HAP-1 (cell line): ENCODE results near the gene PHACTR1.

ENCODE experiments used
- DNase-seq, 2 experiments: peaks; one replicate each; pipeline ENCODE4 v3.0.0-alpha.2; 2016 to 2020; ENCODE audit warnings: low spot score in 2 of 2
- H3K27me3 ChIP-seq: fragments of 250-450 bp; sonication (Bioruptor Pico); 2 replicates; pipeline ENCODE4 v1.5.1; 2020; ENCODE audit warnings: low read depth, mild to moderate bottlenecking, moderate library complexity
- H3K36me3 ChIP-seq: fragments of 250-450 bp; sonication (Bioruptor Pico); replicated peaks from 2 replicates; pipeline ENCODE4 v1.5.1; 2020; ENCODE audit warnings: mild to moderate bottlenecking
- H3K4me1 ChIP-seq: fragments of 250-450 bp; sonication (Bioruptor Pico); 2 replicates; pipeline ENCODE4 v1.5.1; 2020; ENCODE audit warnings: mild to moderate bottlenecking
- H3K4me3 ChIP-seq: fragments of 250-450 bp; sonication (Bioruptor Pico); 2 replicates; pipeline ENCODE4 v1.5.1; 2020; ENCODE audit warnings: mild to moderate bottlenecking, moderate library complexity
- H3K9me3 ChIP-seq: fragments of 250-450 bp; sonication (Bioruptor Pico); 2 replicates; pipeline ENCODE4 v1.5.1; 2020; ENCODE audit warnings: mild to moderate bottlenecking, moderate library complexity
- in situ Hi-C: fragments of 300-500 bp; cut with MboI; formaldehyde crosslinking; loops from 3 replicates; pipeline ENCODE4 v1.14.3; 2020; ENCODE audit warnings: low sequenced_read_pairs, inconsistent platforms, mixed read lengths

The PHACTR1 gene

DNA sequence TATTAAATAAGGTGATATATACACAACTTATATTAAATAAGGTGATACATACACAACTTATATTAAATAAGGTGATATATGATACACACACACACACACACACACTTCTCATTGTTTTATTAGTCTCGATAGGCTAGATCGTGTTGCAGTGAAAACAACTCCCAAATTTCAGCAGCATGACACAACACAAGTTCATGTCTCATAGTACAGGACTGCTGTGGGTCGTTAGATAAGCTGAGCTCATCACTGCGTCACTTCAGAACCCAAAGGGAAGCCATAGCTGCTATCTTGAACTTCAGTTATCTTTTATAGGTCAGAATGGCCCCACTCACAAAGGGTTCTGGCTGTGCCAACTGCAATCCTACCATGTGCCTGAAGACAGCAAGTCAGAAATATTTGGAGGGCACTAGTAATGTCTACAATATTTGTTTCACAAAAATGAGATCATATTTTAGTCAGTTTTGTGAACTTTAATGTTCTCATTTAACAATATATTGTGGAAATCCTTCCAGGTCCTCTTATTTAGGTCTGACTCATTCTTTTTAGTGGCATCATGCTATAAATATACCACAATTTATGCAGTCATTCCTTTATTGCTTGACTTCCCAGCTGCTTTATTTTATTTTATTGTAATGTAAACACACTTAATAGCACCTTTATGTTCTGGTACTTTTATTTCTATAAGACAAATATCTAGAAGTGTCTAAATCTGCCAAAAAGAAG is 290.2 kb downstream of the PHACTR1 start:
- in situ Hi-C loops, result no loop called here
- Histone ChIP-seq H3K9me3 (no peaks in the 10 kb centered on the region), H3K4me3 (no peak overlapping the region), H3K36me3 (no peaks in the 10 kb centered on the region), H3K4me1 (no peaks in the 10 kb centered on the region), H3K27me3 (no peaks in the 10 kb centered on the region)
- DNase-seq, result no peak

DNA sequence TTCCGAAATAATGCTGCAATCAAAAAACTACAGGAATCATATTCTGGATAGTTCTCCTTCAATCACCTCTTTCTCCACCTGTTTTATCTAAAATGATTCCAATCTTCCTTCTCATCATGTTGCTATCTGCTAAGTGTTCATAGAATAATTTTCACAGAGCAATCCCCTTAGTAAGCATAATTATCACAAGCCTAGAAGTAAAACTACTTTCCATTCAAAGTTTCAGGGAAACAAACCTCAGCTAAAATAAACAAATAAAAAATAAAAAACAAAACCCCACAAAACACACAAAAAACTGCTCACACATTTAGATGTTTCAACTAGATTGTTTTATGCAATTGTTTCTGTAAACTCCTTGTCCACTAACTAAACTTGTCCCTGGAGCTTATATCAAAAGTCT is 291.2 kb downstream of the PHACTR1 start:
- Histone ChIP-seq H3K36me3 (no peaks in the 10 kb centered on the region), H3K4me3 (no peak overlapping the region), H3K9me3 (no peaks in the 10 kb centered on the region), H3K4me1 (no peaks in the 10 kb centered on the region), H3K27me3 (no peaks in the 10 kb centered on the region)
- DNase-seq, result no peak
- in situ Hi-C loops, result no loop called here

DNA sequence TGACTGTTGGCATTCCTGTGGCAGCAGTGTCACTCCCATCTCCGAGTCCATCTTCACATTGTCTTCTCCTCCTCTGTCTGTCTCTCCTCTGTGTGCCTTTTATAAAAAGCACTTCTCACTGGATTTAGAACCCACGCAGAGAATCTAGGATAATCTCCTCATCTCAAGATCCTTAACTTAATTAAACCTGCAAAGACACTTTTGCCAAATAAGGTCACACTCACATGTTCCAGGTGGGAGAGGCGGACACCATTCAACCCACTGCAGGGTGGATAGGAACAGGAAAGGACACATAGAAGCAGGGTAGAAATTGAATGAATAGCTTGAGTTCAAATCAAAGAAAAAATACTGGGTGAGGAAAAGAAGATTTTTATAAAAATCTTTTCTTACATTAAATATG is 292.5 kb downstream of the PHACTR1 start:
- H3K27me3 ChIP-seq, result no peaks in the 10 kb centered on the region
- no peak for DNase-seq
- H3K4me3 ChIP-seq, result no peak overlapping the region
- no peaks in the 10 kb centered on the region for H3K36me3 ChIP-seq
- H3K4me1 ChIP-seq, result no peaks in the 10 kb centered on the region
- no peaks in the 10 kb centered on the region for H3K9me3 ChIP-seq
- in situ Hi-C loops, result no loop called here

DNA sequence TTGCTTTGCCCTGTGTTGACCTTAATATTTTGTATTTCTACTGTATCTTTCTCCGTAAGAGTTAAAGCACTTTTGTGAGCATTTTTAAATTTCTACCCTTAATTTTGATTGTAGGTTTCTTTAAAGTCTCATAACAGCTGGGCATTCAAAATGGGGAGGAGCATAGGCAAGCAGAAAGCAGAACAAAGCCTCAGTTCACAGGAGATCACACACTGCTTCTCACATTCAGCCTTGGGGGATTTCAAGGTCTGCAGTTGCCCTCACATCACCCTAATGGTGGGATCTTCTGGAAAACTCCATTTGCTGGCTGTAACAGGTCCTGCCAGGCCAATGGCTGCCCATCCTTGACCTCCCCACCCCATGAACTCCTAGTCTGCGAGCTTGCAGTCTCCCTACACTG is 292.9 kb downstream of the PHACTR1 start:
- Histone ChIP-seq H3K36me3 (no peaks in the 10 kb centered on the region), H3K4me1 (no peaks in the 10 kb centered on the region), H3K27me3 (no peaks in the 10 kb centered on the region), H3K4me3 (no peak overlapping the region), H3K9me3 (no peaks in the 10 kb centered on the region)
- DNase-seq, result no peak
- in situ Hi-C loops, result no loop called here

DNA sequence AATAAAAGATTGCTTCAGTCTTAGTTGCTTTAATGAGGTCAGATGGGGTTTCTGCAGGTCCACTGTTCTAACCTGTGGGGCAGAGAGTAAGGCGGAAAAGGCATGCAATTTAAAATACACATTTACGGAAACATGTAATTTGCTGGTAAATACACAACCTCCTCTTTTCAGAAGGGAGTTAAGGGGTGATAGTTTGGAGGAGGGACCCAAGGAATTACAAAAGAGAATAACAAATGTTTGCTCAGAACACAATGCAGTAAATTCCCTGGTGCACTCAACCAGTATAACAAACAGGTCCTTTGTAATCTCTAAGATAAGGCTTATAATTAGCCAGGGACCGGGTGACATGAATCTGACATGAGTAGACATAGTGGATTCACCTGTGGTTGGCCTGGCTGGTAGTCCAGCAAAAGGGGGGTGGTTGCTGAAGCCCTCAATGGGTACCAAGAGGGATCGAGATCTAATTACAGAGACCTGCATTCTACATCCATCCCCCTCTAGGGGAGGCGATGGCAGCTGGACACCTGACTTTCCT is 295.1 kb downstream of the PHACTR1 start:
- in situ Hi-C loops, result no loop called here
- Histone ChIP-seq H3K4me1 (no peaks in the 10 kb centered on the region), H3K27me3 (no peaks in the 10 kb centered on the region), H3K9me3 (no peaks in the 10 kb centered on the region), H3K36me3 (no peaks in the 10 kb centered on the region), H3K4me3 (no peak overlapping the region)
- DNase-seq, result no peak

DNA sequence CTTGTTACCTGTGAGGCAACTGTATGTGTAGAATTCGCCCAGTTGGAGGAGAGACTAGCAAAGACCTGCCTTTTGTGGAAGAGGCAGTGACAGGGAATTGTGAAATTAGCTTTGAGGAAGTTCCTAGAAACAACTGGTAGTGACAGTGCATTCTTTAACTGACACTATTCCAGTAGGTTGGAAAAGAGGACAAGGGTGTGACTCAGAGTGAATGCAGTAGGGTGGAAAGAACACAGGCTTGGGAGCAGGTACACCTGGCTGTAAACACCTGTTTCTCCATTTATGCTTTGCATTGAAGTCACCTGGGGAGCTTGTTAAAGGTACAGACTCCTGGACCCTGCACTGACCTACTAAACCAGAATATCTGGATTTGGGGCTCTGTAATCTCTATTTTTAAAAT is 295.7 kb downstream of the PHACTR1 start:
- H3K27me3 ChIP-seq, result no peaks in the 10 kb centered on the region
- no peak overlapping the region for H3K4me3 ChIP-seq
- in situ Hi-C loops, result no loop called here
- H3K36me3 ChIP-seq, result no peaks in the 10 kb centered on the region
- no peak for DNase-seq
- no peaks in the 10 kb centered on the region for H3K9me3 ChIP-seq
- no peaks in the 10 kb centered on the region for H3K4me1 ChIP-seq

DNA sequence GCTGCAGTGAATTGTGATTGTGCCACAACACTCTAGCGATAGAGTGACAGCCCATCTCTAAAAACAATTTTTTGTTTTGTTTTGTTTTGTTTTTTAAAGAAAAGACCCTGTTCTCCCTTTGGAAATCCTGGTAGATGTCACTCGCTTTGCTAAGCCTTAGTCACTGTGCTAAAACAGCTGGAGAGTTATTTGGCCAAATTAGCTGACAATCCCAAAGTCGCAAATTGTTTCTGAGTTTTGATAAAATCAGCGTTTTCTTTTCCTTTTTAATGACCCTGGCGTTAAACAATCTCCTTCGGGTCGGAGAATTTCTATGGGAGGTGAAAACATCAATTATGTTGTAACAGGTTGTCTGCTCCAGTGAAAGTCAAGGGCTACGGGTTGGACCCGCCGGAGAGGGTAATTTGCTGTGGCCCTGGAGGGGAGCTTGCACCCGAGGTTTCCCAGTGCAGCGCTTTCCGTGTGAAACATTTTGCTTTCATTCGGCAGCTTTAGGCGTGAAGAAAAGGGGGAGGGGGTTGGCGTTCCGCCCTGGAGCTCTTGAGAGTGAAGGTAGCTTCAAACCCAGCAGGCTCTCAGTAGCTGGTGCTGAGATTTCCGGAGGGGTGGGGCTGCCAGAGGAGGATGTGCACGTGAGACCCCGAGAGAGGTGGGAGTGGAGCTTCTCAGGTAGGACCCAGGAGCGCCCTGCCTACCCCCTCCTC is 296.6 kb downstream of the PHACTR1 start:
- in situ Hi-C loops, result no loop called here
- Histone ChIP-seq H3K4me1 (no peaks in the 10 kb centered on the region), H3K4me3 (no peak overlapping the region), H3K36me3 (no peaks in the 10 kb centered on the region), H3K9me3 (no peaks in the 10 kb centered on the region), H3K27me3 (no peaks in the 10 kb centered on the region)
- DNase-seq, result no peak

DNA sequence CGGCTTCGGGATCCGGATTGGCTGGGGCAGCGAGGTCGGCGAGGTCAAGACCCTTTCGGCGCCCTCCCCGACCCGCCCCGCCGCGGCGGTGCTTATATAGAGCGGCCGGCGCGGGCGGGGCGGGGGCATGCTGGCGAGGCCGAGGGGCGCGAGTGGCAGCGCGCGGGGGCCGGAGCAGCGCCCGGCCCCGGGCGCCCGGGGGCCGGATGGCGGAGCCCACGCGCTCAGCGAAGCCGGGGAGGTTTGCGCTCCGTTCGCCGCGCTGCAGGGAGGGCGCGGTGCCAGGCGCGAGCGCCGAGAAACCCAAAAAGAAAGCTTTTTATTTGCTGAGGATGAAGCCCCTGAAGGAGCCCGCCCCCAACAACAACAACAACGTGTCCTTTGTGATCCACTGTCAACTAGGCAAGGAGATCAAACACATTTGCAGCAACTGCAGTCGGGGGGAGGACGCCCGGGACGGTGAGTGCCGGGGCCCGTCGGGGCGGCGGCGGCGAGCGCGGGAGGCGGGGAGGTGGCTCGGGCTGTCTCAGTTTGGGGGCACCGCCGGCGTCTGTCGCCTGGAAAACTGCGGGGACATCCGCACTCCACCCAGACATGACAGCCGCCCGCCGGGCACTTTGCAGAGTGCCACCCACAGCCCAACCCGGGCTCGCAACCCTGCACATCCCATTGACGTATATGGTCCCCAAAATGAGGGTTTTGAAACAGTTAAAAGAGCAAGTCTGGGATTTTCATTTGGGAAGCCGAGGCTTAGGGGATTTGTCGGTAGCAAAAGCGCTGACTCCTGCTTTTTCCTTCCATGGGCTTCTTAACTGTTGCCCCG is 297.3 kb downstream of the PHACTR1 start:
- H3K4me1 ChIP-seq, result no peaks in the 10 kb centered on the region
- no peaks in the 10 kb centered on the region for H3K36me3 ChIP-seq
- no peak for DNase-seq
- in situ Hi-C loops, result no loop called here
- no peaks in the 10 kb centered on the region for H3K27me3 ChIP-seq
- H3K4me3 ChIP-seq, result no peak overlapping the region
- H3K9me3 ChIP-seq, result no peaks in the 10 kb centered on the region

DNA sequence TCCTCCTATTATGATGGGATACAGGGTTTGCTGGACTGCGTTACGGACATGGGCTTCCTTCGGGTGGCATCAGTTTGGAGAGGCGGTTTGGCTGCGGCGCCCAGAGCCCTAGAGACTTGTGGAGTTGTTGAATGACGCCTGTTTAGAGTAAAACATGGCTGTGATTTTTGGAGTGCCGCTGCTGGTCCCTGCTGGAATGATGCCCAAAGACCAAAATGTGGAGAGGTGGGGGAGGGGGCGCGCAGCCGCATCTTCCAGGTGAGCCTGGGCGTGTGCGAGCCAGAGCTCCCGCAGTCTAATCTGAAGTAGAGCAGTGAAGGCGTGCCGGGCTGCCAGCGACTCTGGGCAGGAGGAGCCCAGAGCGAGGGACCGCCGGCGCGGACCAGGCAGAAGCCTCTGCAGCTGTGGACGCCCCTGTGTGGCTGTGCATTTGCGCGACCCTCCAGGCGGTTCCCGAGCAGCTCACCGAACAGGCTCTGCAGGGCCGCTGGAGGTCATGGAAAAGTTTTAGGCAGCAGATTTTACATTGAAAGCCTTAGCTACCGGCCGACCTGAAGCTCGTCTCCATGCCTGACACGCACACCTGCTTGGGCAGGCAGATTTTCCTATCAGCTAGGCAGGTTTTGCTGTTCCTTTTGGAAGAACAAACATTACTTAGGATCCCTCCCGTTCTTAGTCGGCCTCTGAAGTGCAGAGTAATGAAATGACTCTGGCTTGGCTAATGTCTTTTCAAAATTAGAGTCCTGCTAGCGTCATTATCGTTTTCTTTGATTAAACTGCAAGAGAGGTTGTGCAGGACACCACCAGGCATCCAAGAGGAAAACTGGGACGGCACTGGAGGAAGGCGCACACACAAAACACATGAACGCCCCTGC is 298.2 kb downstream of the PHACTR1 start:
- Histone ChIP-seq H3K36me3 (no peaks in the 10 kb centered on the region), H3K4me1 (no peaks in the 10 kb centered on the region), H3K4me3 (no peak overlapping the region), H3K9me3 (no peaks in the 10 kb centered on the region), H3K27me3 (no peaks in the 10 kb centered on the region)
- in situ Hi-C loops, result no loop called here
- no peak for DNase-seq

DNA sequence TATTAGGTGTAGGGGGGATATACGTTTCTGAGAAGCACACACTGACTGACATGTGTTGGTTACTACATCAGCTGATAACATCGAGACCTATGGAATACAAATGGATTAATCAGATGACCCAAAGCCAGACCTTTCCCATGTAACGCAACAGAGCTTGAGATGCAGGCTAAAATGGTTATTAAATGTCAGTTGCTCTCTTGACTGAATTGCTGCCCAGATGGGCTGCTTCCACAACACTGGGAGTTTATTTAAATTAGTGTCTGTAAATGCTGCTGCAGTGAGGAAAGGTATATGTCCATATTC is 298.8 kb downstream of the PHACTR1 start:
- H3K36me3 ChIP-seq, result no peaks in the 10 kb centered on the region
- in situ Hi-C loops, result no loop called here
- no peak overlapping the region for H3K4me3 ChIP-seq
- no peak for DNase-seq
- H3K4me1 ChIP-seq, result no peaks in the 10 kb centered on the region
- H3K27me3 ChIP-seq, result no peaks in the 10 kb centered on the region
- H3K9me3 ChIP-seq, result no peaks in the 10 kb centered on the region

DNA sequence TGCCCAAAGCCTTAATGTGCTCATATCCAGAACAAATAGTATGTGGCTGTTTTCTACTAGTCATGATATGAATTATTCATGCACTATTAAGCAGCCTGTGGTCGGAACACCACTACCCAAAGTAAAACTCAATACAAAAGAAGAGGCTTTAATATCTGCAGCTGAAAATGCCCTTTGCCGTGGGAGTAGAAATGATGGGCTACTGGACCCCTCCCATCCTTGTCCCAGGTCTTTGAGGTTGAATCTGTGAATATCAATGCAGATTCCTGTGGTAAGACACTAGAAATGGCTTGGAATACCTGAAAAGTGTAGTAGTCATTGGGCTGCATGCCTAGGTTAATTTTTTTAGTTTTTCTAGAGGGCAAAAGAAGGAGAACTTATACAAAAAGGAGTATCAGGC is 308.0 kb downstream of the PHACTR1 start:
- Histone ChIP-seq H3K27me3 (no peaks in the 10 kb centered on the region), H3K4me3 (no peak overlapping the region), H3K36me3 (no peaks in the 10 kb centered on the region), H3K9me3 (no peaks in the 10 kb centered on the region), H3K4me1 (no peaks in the 10 kb centered on the region)
- in situ Hi-C loops, result no loop called here
- no peak for DNase-seq

DNA sequence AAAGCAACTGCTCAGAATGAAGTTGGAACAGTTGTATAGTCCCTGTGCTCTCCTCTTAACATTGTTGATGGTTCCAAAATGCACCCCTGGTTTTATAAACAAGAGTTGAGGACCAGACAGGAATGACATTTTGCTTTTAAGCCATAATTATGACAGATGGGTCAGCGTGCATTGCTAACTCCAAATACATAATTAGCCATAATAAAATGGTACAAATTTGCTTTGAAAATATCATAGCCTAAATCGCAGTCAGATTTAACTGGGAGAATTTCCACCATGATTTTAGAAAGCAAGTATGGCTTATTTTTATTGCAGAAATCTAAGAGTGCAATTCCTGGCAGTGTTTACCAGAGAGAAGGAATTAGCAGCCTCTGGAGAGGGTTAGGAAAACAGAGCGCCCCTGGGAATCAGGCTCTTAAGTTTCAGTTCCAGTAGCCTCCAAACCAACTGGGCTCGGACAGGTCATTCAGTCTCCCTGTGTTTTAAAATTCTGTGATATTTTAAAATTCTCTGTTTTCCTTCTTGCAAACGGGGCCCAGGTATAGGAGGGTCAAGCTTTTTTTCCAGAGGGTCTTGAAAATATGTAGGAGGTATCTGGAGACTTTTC is 309.4 kb downstream of the PHACTR1 start:
- Histone ChIP-seq H3K36me3 (no peaks in the 10 kb centered on the region), H3K27me3 (no peaks in the 10 kb centered on the region), H3K9me3 (no peaks in the 10 kb centered on the region), H3K4me3 (no peak overlapping the region), H3K4me1 (no peaks in the 10 kb centered on the region)
- in situ Hi-C loops, result no loop called here
- DNase-seq, result no peak

DNA sequence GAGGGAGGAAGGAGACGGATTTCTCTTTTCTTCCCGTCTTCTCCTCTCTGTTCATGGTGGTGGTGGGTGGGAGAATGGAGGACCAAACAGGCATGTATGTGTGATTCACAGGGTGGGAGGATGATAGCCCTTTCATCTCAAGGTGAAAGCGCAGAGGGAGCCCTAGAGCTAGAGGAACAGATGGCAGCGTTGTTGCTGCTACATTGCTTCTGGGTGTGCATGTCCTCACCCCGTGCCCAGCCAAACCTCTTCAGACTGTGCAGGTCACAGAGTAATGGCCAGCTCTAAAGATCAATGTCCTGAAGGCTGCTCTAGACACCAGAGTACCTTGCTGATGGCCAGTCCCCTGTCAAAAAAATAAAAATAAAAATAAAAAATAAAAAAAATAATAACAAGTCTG is 310.0 kb downstream of the PHACTR1 start:
- no peak for DNase-seq
- in situ Hi-C loops, result no loop called here
- no peaks in the 10 kb centered on the region for H3K4me1 ChIP-seq
- no peaks in the 10 kb centered on the region for H3K9me3 ChIP-seq
- no peak overlapping the region for H3K4me3 ChIP-seq
- H3K36me3 ChIP-seq, result no peaks in the 10 kb centered on the region
- H3K27me3 ChIP-seq, result no peaks in the 10 kb centered on the region
